ENCODE results near the gene TPRX1.

- TF ChIP-seq, protein P1, sequence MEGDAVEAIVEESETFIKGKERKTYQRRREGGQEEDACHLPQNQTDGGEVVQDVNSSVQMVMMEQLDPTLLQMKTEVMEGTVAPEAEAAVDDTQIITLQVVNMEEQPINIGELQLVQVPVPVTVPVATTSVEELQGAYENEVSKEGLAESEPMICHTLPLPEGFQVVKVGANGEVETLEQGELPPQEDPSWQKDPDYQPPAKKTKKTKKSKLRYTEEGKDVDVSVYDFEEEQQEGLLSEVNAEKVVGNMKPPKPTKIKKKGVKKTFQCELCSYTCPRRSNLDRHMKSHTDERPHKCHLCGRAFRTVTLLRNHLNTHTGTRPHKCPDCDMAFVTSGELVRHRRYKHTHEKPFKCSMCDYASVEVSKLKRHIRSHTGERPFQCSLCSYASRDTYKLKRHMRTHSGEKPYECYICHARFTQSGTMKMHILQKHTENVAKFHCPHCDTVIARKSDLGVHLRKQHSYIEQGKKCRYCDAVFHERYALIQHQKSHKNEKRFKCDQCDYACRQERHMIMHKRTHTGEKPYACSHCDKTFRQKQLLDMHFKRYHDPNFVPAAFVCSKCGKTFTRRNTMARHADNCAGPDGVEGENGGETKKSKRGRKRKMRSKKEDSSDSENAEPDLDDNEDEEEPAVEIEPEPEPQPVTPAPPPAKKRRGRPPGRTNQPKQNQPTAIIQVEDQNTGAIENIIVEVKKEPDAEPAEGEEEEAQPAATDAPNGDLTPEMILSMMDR (IDR thresholded peaks at IDR 0.05; ENCODE audit: low read depth, low read length, poor library complexity, severe bottlenecking): no peak
- no peak for TF ChIP-seq EZH2phosphoT487 (IDR thresholded peaks at IDR 0.05; ENCODE audit: borderline replicate concordance, low read length)
Measured at GRCh38 chr19:47761566-47761965, 42.8 kb downstream of the TPRX1 start.

All from DOHH2 (cell line).